D721Med (cell line): Measurements from ENCODE around the gene GNAO1.

Experiments
- DNase-seq: peaks from one replicate; pipeline ENCODE4 v3.0.0; 2011; ENCODE audit warnings: low spot score; ENCODE audit not compliant: insufficient read length
- FAIRE-seq: peaks from 2 replicates; lab custom pipeline; 2011; peaks lifted over from hg19 to GRCh38; lab: Jason Lieb, UNC
- CTCF ChIP-seq: IDR thresholded peaks from 2 replicates; pipeline ENCODE4 v1.5.1; 2012; ENCODE audit warnings: mild to moderate bottlenecking, control low read depth; ENCODE audit not compliant: insufficient read depth; ENCODE audit errors: missing control alignments

The GNAO1 gene

GRCh38 chr16:56314244-56314850 lies 123.1 kb downstream of the GNAO1 start:
- TF ChIP-seq CTCF: no peak
- FAIRE-seq (no peak), DNase-seq (no peak)

GRCh38 chr16:56315955-56316354 lies 124.7 kb downstream of the GNAO1 start:
- FAIRE-seq (no peak), DNase-seq (no peak)
- TF ChIP-seq CTCF: no peak

GRCh38 chr16:56316545-56316944 lies 125.3 kb downstream of the GNAO1 start:
- FAIRE-seq: no peak
- DNase-seq: no peak
- TF ChIP-seq CTCF: no peak

- FAIRE-seq (no peak), DNase-seq (peak; percentile 82)
- peak; percentile 89 for TF ChIP-seq CTCF
Measured at GRCh38 chr16:56317998-56318826, 126.9 kb downstream of the GNAO1 start.

- no peak for DNase-seq
- no peak for FAIRE-seq
- no peak for TF ChIP-seq CTCF
Measured at GRCh38 chr16:56318827-56319140, 127.5 kb downstream of the GNAO1 start.

- TF ChIP-seq CTCF: no peak
- no peak for FAIRE-seq
- DNase-seq: no peak
Measured at GRCh38 chr16:56319376-56319775, 128.1 kb downstream of the GNAO1 start.

GRCh38 chr16:56320056-56320455 lies 128.8 kb downstream of the GNAO1 start:
- FAIRE-seq (no peak), DNase-seq (no peak)
- TF ChIP-seq CTCF: no peak
